Transverse colon (tissue), 4 donors: ENCODE measurements around the gene ADAMTS14. TPM values are rescaled to one million over a fixed set of nuclear protein-coding genes. Genes with fewer than 3 reads are reported as not detected.

Source experiments
- DNase-seq: peaks from one replicate; pipeline ENCODE4 v3.0.0-alpha.2; 2019
- H3K27ac ChIP-seq, 4 donors: fragments of 200-600 bp; sonication (generic); 2 replicates each; pipeline ENCODE4 v1.5.1; 2016 to 2018; ENCODE audit warnings: inconsistent platforms in 4 of 4
- H3K27me3 ChIP-seq: fragments of 200-600 bp; sonication (generic); 2 replicates; pipeline ENCODE4 v1.5.1; 2017; ENCODE audit warnings: inconsistent platforms
- H3K36me3 ChIP-seq, 4 donors: fragments of 200-600 bp; sonication (generic); 2 replicates each; pipeline ENCODE4 v1.5.1; 2017 to 2019; ENCODE audit warnings: inconsistent platforms in 4 of 4
- H3K4me1 ChIP-seq, 4 donors: fragments of 200-600 bp; sonication (generic); 2 replicates each; pipeline ENCODE4 v1.5.1; 2017 to 2020; ENCODE audit warnings: inconsistent platforms in 4 of 4
- H3K4me3 ChIP-seq, 4 donors: fragments of 200-600 bp; sonication (generic); 1 replicate in 1 of 4; 2 replicates in 3 of 4; pipeline versions ENCODE4 v1.5.1 to v1.6.1; 2017 to 2019; ENCODE audit warnings: inconsistent platforms in 4 of 4
- H3K9me3 ChIP-seq, 2 donors: fragments of 200-600 bp; sonication (generic); 2 replicates each; pipeline ENCODE4 v1.5.1; 2017 to 2019; ENCODE audit warnings: inconsistent platforms in 2 of 2
- CTCF ChIP-seq, 5 experiments: fragments of 200-600 bp in 3 of 5; fragments of 450-650 bp in 2 of 5; sonication (generic) in 3 of 5; IDR thresholded peaks; 1 replicate in 2 of 5; 2 replicates in 3 of 5; pipeline ENCODE4 v1.5.1; 2016 to 2017; ENCODE audit warnings: antibody characterized with exemption in 5 of 5, inconsistent platforms in 3 of 5, mild to moderate bottlenecking in 2 of 5, moderate library complexity in 1 of 5
- EP300 ChIP-seq: sonication (generic); formaldehyde crosslinking; IDR thresholded peaks from one replicate; pipeline ENCODE4 v1.6.1; 2017; ENCODE audit warnings: antibody characterized with exemption, low read depth
- POLR2A ChIP-seq: fragments of 450-650 bp; IDR thresholded peaks from one replicate; pipeline ENCODE4 v1.6.1; 2016; ENCODE audit warnings: antibody characterized with exemption, mild to moderate bottlenecking, moderate library complexity
- POLR2AphosphoS5 ChIP-seq, 3 donors: sonication (generic); formaldehyde crosslinking; IDR thresholded peaks; one replicate each; pipeline ENCODE4 v1.6.1; 2016; ENCODE audit warnings: antibody characterized with exemption in 3 of 3
- WGBS, 2 donors: methylation state at CpG; one replicate each; pipeline ENCODE4 v1.1.5; 2018; ENCODE audit warnings: low coverage in 1 of 2; 5-methylcytosine and 5-hydroxymethylcytosine counted together
- in situ Hi-C, 4 donors: fragments of 200-750 bp; cut with MboI; loops; one replicate each; pipeline versions ENCODE4 v1.15.0 to v1.15.1; 2017; ENCODE audit warnings: low sequenced_read_pairs in 3 of 4, low pct_ligation_motif_present in 1 of 4, low pct_unique_long_range_greater_than_20kb in 1 of 4
- intact Hi-C: fragments of 100-400 bp; cut with DNase I; formaldehyde crosslinking; loops from one replicate; pipeline ENCODE4 v1.15.1; 2023; ENCODE audit warnings: low total_unique reads
- total RNA-seq, 4 donors: library from RNA; depleted of rRNA; stranded (reverse); fragments of >200 nt; gene quantifications; one replicate each; pipeline ENCODE4 v1.1.0, GENCODE V29; 2016

ADAMTS14 gene
- total RNA-seq = 1 to 10 TPM in 2 of 4 donors, under 1 TPM in 2; 0.95 to 3.8 (median 1.4) TPM

GRCh38 chr10:70672165-70673042 lies at the start of gene ADAMTS14:
ADAMTS14 (plus strand) TSS chr10:70672506; CDS start chr10:70672803, 297 bp downstream.
- 3% methylated on average over 37 of the region's 100 CpGs; no CpG with 5 or more reads in 1 of the 2 donors for WGBS, 2 donors
- intact Hi-C loops (no loop called here), in situ Hi-C loops (no loop called here)
- DNase-seq = peak; percentile 19
- Histone ChIP-seq H3K4me1 (peaks cover 0 to 12% (median 9%) of the 10 kb centered on the region in 4 donors), H3K36me3 (no peaks in the 10 kb centered on the region), H3K9me3 (no peaks in the 10 kb centered on the region), H3K4me3 (peak within 1 kb of the TSS in 3 of 4 donors; percentile 19 to 36 (median 35)), H3K27me3 (peaks cover 41% of the 10 kb centered on the region), H3K27ac (peak within 1 kb of the TSS; percentile 58 to 71 (median 62))
- TF ChIP-seq POLR2A (no peak), EP300 (no peak), POLR2AphosphoS5 (IDR thresholded peaks at IDR 0.05) (no peak), CTCF (IDR thresholded peaks at IDR 0.05) (no peak)

- intact Hi-C loops (no loop called here), in situ Hi-C loops (no loop called here)
- WGBS, 2 donors = 77% methylated on average over 3 of the region's 3 CpGs; no CpG with 5 or more reads in 1 of the 2 donors
- peaks cover 9 to 11% of the 10 kb centered on the region in 2 donors for H3K9me3 ChIP-seq
- no peak for TF ChIP-seq EP300
- TF ChIP-seq CTCF (IDR thresholded peaks at IDR 0.05) = no peak
- TF ChIP-seq POLR2AphosphoS5 (IDR thresholded peaks at IDR 0.05) = no peak
- peaks cover 14% of the 10 kb centered on the region for H3K27me3 ChIP-seq
- no peak overlapping the region for H3K4me3 ChIP-seq
- DNase-seq = no peak
- H3K36me3 ChIP-seq = no peaks in the 10 kb centered on the region
- peaks cover 0 to 2% (median 0%) of the 10 kb centered on the region in 4 donors for H3K4me1 ChIP-seq
- H3K27ac ChIP-seq = no peak overlapping the region
Measured at GRCh38 chr10:70622541-70622940, 49.8 kb upstream of the ADAMTS14 start.

GRCh38 chr10:70622981-70623844 lies 49.1 kb upstream of the ADAMTS14 start:
- no peak for DNase-seq
- WGBS, 2 donors = 82% methylated on average over 3 of the region's 3 CpGs; no CpG with 5 or more reads in 1 of the 2 donors
- intact Hi-C loops (no loop called here), in situ Hi-C loops (no loop called here)
- H3K4me1 ChIP-seq = peaks cover 0 to 2% (median 0%) of the 10 kb centered on the region in 4 donors
- no peaks in the 10 kb centered on the region for H3K36me3 ChIP-seq
- peaks cover 11% of the 10 kb centered on the region in 2 donors for H3K9me3 ChIP-seq
- H3K27ac ChIP-seq = peak overlapping the region in 1 of 4 donors; percentile 17
- H3K4me3 ChIP-seq = no peak overlapping the region
- no peak for TF ChIP-seq CTCF (IDR thresholded peaks at IDR 0.05)
- peak in 1 of 3 donors; percentile 8 for TF ChIP-seq POLR2AphosphoS5 (IDR thresholded peaks at IDR 0.05)
- H3K27me3 ChIP-seq = peaks cover 7% of the 10 kb centered on the region

GRCh38 chr10:70626056-70626455 lies 46.2 kb upstream of the ADAMTS14 start:
- H3K4me3 ChIP-seq = no peak overlapping the region
- H3K9me3 ChIP-seq = peaks cover 6% of the 10 kb centered on the region in 2 donors
- no peaks in the 10 kb centered on the region for H3K4me1 ChIP-seq
- in situ Hi-C loops (no loop called here), intact Hi-C loops (no loop called here)
- TF ChIP-seq POLR2AphosphoS5 (IDR thresholded peaks at IDR 0.05) (no peak), POLR2A (no peak), CTCF (IDR thresholded peaks at IDR 0.05) (no peak), EP300 (no peak)
- no peaks in the 10 kb centered on the region for H3K36me3 ChIP-seq
- peaks cover 5% of the 10 kb centered on the region for H3K27me3 ChIP-seq
- no peak overlapping the region for H3K27ac ChIP-seq
- no peak for DNase-seq
